ENCODE data around the gene LBX2.

Gene LBX2, protein sequence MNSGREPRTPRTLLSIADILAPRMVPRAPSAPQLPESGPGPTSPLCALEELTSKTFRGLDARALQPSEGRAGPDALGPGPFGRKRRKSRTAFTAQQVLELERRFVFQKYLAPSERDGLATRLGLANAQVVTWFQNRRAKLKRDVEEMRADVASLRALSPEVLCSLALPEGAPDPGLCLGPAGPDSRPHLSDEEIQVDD

DNA sequence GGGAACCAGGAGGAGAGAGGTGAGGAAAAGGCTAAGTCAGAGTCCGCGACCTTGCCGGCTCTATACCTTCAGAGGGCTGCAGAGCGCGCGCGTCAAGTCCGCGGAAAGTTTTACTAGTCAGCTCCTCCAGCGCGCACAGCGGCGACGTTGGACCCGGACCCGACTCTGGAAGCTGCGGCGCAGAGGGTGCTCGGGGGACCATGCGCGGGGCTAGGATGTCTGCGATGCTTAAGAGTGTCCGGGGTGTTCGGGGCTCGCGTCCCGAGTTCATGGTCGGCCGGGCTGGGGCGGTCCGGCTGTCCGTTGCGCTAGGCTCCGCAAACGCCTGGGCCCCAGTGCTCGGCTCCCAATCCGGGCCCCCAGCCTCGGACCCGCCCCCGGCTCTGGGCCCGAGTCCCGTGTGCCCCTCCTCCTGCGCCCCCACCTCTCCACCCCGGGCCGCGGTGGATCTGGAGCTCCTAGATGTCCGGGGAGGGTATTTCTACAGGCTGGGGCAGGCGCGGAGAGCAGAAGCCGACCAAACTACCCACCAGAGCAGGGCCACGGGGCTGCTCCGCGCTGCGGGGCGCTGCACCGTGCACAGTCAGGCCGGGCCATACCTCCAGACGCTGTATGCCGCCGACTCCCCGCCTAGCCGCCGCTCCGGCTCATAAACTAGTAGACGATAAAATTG, at the start of gene LBX2:
LBX2 (minus strand) TSS at position 337 of the 673 bp plus-strand sequence; CDS start at position 271, 66 bp downstream.
- no peak for DNase-seq
- intact Hi-C loops (cut with DNase I), result no loop called here

DNA sequence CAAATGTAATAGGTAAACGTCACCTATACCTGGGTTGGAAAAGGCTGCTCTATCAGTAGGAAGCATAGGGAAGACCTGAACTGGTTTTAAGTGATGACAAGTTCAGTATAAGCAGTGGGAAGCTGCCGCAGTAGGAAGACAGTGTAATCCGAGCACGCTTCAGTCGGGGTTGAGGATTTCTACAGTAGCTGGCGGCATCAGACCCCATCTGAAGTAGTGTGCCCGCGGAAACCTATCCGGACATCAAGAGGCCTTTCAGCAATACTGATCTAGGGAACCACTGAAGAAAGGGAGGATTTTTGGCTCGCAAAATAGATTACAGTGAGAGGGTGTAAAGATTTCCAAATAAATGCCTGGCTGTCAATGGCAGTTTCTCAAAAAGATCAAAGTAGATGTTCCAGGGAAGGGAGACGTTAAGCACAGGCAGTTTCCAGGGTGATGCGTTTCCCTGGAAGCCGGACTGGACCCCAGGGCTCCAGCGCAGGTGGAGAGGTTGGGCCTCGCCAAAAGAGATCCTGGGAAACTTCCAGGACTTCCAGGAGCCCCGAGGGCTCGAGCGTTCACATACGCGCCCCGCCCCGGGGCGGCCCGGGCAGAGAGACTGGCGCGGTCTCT, 49.0 kb upstream of the LBX2 start:
- no peak for DNase-seq
- intact Hi-C loops (cut with DNase I), result no loop called here

DNA sequence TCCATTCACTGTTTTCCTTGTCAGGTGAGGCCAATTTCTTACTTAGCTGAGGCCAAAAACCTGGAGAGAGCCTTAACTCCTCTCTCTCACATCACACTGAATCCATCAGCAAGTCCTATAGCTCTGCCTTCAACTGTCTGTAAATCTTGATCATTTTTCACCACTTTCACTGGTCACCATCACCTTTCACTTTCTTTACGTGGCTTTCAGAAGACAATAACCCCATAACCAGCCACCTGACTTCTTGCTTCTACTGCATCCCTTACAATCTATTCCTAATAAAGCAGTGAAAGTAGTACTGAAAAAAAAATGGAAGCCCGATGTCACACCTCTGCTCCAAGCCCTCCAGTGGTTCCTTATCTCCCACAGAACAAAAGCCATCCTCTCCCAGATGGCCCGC, 46.6 kb upstream of the LBX2 start:
- no peak for DNase-seq
- intact Hi-C loops (cut with DNase I), result no loop called here

GRCh38 chr2:74544634-74545033, 45.2 kb upstream of the LBX2 start:
- DNase-seq, result no peak
- intact Hi-C loops (cut with DNase I), result no loop called here

- intact Hi-C loops (cut with DNase I), result no loop called here
Measured at GRCh38 chr2:74542978-74543377, 43.6 kb upstream of the LBX2 start.

GRCh38 chr2:74540291-74540690, 40.9 kb upstream of the LBX2 start:
- intact Hi-C loops (cut with DNase I), result no loop called here
- DNase-seq, result no peak

More at GRCh38 chr2:74542978-74543377, 43.6 kb upstream of the LBX2 start:
- no peak for DNase-seq

DNA sequence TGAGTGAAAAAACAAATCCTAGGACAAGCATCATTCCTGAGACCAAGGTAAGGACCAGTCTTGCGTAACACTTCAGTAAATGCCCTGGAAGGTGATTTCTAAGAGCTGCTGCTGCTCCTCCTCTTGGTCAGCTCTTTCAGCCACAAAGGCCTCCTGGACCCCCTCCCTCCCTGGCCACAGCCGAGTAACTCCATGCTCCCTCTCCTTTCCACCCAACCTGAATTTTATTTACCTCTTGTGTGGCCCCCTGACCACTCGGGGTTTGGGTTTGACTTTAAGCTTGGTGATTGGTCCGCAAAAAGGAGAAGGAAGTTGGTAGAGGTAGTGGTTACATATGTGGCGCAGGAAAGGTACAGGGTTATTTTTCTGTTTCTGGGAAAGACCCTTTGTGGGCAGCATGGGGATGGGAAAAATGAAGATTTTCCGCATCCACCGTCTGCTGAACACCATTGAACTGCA, 39.5 kb upstream of the LBX2 start:
- intact Hi-C loops (cut with DNase I), result no loop called here
- DNase-seq, result no peak

- intact Hi-C loops (cut with DNase I), result no loop called here
- DNase-seq, result no peak
Measured at GRCh38 chr2:74537140-74537539, 37.7 kb upstream of the LBX2 start.

DNA sequence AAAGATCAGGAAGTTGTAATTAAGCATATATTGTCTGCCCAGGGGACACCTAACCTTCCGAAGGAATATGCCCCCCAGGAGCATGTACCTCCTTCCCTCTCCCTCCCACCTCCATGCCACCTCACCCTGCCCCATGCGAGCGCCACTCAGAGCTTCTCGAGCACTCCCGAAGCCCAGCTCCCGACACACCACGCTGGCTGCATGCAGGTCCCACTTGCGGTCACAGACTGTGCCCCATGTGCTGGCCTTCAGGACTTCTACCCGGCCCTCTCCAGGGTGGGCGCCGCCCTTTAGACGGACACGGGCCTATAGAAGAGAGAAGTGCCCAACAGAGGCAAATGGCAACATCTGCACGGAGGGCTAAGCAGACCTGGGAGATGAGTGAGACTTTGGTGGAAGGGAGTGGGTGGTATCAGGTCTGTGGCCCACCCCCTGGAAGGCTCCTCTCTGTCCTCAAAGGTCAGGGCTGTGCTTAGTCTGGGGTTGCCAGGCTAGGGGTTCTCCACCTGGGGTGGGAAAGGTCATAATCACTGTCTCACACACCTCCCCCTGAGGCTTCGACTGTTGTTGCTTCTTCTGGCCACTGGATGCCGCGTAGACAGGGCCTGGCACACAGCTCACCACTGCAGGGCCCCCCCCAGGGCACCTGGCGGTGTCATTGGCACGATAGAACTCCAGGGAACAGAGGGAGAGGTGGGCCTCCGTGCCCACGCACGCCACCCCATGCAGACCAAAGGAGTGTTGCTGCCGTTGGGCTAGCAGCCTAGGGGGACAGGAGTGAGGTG, 37.0 kb upstream of the LBX2 start:
- intact Hi-C loops (cut with DNase I), result no loop called here
- no peak for DNase-seq

- no peak for DNase-seq
- intact Hi-C loops (cut with DNase I), result no loop called here
Measured at GRCh38 chr2:74535440-74535965, 36.1 kb upstream of the LBX2 start.

DNA sequence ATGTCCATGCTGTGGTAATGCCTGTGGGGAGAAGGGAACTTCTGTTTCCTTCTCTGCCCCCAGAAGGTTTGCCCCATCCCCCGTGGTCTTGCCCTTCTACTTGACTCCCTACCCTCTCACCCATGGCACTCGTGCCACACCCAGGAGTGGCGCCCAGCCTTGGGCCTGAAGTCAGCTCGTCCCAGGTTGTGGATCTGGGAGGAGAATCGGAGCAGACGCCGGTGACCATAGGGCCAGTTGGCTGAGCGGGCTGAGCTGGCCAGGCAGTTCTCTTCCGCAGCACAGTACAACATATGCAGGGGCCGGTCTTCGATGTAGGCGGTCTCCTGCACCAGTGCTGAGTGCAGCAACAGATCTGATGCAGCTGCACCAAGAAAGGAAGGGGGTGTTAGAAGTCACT, 35.0 kb upstream of the LBX2 start:
- intact Hi-C loops (cut with DNase I), result no loop called here
- no peak for DNase-seq

GRCh38 chr2:74533464-74533863, 34.1 kb upstream of the LBX2 start:
- no peak for DNase-seq
- intact Hi-C loops (cut with DNase I), result no loop called here

DNA sequence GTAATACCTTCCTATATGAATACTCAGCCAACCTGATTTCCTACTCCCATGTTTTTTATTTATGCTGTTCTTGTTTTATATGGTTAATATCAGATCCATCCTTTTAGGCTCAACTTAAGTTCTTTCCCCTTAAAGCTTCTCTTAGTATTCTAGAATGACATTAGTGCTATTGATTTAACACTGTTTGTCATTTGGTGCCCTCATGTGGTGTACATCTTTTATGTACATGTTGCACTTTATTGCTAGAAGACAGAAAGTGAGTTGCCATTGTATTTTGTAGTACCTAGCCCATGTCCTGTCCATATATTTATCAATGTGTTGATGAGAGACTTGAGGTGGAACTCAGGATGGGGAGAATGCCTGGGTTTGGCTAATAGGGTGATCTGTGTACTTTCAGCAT, 32.8 kb upstream of the LBX2 start:
- intact Hi-C loops (cut with DNase I), result no loop called here
- DNase-seq, result no peak

GRCh38 chr2:74531666-74532065, 32.3 kb upstream of the LBX2 start:
- intact Hi-C loops (cut with DNase I), result no loop called here
- no peak for DNase-seq

DNA sequence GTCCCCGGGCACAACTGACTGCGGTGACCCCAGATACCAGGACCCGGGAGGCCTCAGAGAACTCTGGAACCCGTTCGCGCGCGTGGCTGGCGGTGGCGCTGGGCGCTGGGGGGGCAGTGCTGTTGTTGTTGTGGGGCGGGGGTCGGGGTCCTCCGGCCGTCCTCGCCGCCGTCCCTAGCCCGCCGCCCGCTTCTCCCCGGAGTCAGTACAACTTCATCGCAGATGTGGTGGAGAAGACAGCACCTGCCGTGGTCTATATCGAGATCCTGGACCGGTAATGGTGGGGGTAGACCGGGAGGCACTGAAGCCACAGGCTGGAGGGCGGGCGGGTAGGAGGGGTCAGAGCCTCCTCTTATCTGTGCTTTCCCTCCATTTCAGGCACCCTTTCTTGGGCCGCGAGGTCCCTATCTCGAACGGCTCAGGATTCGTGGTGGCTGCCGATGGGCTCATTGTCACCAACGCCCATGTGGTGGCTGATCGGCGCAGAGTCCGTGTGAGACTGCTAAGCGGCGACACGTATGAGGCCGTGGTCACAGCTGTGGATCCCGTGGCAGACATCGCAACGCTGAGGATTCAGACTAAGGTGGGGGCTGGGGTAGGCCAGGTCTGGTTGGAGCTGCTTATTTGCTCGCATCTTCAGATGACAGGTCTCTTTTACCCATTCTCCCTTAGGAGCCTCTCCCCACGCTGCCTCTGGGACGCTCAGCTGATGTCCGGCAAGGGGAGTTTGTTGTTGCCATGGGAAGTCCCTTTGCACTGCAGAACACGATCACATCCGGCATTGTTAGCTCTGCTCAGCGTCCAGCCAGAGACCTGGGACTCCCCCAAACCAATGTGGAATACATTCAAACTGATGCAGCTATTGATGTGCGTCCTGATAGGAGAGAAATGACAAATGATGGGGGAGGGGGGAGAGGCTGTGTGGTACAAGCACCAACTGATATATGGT, 31.1 kb upstream of the LBX2 start:
- intact Hi-C loops (cut with DNase I), result no loop called here
- peak in 27 of 42 donors; percentile 10 to 59 (median 35) for DNase-seq

- intact Hi-C loops (cut with DNase I), result loop anchor here (1.0 to 2.0 kb wide), 2 partner anchors 23 to 47 kb away; partner anchors contain the start of genes CCDC142 and PCGF1
- peak; percentile 96 to 99 (median 98) for DNase-seq
Measured at GRCh38 chr2:74529357-74530238, 30.2 kb upstream of the LBX2 start, which contains the start of the genes AUP1 and HTRA2. Gene AUP1 (minus strand): TSS chr2:74529706. CDS start chr2:74529629, 77 bp downstream. Gene HTRA2 (plus strand): TSS chr2:74529933. CDS start chr2:74530007, 74 bp downstream.
